GM12872 (cell line): ENCODE measurements around the gene CCDC78.

Experiments
- TF ChIP-seq, protein P1 (sequence below): IDR thresholded peaks from 3 replicates; pipeline ENCODE4 v1.5.1; 2011; ENCODE audit warnings: low read depth, mild to moderate bottlenecking, low read length, moderate library complexity; ENCODE audit not compliant: insufficient read depth

The CCDC78 gene

DNA sequence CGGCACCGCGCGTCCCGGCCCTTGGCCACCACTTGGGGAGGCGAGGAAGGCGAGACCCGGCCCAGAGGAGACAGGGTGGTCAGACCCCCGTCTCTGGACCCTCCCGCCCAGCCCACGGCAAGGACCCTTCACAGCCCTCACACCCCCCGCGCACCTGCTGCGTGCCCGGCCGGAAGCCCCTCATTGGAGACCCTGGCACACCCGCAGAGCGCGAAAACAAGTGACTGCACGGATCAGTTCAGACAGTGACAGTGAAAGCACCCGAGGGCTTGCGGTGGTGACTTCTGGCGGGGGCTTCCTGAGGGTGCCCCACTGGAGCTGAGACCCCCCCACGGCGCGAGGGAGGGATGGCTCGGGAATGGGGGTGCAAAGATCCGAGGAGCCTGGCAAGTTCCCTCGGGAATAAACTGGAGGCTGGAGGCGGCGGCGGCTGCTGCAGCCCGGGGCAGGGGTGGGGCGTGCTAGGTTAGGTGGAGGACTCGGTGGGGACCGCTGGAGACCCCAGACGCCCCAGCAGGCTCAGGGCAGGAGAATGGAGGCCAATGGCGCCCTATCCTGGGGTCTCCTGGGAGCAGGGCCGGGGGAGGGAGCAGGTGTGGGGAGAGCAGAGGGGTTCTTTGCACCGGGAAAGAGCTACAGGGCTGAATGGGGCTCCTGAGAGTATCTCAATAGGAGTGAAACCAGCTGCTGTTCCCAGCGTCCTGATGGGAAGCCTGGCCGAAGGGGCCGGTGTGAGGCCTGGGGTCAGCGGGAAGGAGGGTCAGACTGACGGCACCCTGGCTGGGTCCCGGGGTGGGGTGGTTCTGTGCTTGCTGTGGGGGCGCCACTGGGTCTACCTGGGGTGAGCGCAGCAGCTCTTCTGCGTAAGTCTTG, 19.8 kb downstream of the CCDC78 start:
- TF ChIP-seq, protein P1, sequence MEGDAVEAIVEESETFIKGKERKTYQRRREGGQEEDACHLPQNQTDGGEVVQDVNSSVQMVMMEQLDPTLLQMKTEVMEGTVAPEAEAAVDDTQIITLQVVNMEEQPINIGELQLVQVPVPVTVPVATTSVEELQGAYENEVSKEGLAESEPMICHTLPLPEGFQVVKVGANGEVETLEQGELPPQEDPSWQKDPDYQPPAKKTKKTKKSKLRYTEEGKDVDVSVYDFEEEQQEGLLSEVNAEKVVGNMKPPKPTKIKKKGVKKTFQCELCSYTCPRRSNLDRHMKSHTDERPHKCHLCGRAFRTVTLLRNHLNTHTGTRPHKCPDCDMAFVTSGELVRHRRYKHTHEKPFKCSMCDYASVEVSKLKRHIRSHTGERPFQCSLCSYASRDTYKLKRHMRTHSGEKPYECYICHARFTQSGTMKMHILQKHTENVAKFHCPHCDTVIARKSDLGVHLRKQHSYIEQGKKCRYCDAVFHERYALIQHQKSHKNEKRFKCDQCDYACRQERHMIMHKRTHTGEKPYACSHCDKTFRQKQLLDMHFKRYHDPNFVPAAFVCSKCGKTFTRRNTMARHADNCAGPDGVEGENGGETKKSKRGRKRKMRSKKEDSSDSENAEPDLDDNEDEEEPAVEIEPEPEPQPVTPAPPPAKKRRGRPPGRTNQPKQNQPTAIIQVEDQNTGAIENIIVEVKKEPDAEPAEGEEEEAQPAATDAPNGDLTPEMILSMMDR, result no peak

DNA sequence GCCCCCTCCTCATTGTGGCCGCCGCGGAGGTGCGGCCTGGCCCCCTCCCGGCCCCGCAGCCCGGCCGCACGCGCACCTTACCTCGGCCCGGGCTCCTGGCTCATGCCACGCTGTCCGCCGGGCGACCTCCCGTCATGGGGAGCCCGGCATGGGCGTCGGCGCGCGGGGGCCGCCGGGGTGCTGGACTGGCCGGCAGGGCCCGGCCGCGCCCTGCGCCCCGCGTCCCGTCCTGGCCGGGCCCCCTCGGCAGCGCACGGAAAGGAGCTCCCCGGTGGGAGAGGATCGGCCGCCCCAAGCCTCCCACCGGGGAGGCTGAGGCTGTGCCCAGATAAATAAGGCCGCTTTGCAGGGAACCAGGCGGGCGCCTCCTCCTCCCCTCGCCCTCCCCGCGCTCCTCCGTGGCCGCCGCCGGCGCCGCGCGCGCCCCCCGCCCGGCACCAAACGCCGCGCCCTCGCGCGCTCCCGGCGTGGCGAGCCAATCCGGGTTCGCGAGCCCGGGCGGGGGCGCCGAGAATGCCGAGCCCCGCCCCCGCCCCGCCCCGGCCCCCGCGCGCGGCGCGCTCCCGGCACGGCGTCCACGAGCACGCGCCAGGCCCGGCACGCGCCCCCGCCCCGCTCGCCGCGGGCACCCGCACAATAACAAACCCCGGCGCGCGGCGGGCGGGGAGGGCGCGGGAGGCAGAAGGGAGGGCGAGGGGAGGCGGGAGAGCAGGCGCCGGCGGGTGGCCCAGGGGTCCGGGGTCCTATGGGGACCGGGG, 20.6 kb downstream of the CCDC78 start, which contains the start of gene FBXL16:
Gene FBXL16, minus strand, starts transcription at position 371 of the 758 bp plus-strand sequence. CDS start 8,396 bp downstream, outside the sequence.
- TF ChIP-seq, protein P1, result no peak

DNA sequence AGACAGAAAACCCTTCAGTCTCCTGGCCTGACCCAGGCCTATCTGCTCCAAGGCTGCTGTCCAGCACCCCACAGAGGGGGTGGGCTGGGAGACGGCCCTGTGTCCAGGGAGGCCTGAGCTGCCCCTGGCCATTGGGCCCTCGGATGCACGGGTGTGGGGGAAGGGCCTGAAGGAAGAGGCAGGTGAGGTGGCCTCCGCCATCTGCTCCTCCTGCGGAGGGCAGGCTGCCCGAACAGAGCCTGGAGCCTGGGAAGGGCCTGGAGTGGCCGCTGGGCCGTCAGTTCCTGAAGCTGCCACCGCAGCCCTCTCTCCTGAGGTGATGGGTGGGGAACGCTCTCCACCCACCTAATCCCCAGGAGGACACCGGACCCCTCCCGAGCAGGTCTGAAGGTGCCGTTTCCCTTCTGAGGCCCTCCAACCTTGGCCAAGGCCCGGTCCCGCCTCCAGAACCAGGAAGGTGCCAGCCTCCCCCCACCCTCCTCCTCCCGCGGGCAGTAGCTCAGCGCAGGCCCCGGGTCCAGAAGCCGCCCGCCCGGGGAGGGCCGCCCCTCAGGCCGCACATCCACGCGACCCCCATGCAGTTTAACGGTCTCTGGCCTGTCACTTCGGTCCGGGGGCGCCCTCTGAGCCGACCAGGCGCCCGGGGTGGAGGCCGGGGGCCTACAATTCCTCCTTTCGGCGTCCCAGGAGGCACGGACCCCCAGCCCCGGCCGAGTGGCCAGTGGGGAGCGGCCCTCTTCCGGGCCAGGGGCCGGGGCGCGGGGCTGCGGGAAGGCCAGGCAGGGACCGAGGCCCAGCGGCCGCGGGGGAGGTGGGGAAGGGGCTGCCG, 21.5 kb downstream of the CCDC78 start:
- TF ChIP-seq, protein P1, result no peak

- TF ChIP-seq, protein P1, result no peak
These were observed 22.2 kb downstream of the CCDC78 start for GRCh38 chr16:704047-704446.

DNA sequence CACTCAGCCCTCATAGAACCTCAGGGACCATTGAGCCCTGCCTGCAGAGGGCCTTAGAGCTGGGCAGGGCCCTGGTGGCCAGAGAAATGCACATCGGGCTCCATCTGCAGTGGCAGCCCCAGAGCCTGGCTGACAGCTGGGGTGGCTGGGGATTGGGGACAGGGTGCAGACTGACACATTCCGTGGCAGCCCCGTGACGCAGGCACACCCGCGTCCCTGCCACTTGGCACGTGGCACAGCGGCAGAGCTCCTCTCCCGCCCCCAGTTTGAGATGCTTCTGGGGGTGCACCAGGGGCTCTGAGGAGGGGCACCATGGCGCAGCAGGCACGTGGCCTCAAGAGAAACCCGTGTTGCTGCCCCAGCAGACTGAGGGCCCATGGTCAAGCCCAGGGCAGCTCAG, 22.8 kb downstream of the CCDC78 start:
- TF ChIP-seq, protein P1, result no peak

- TF ChIP-seq, protein P1, result no peak
These were observed 23.9 kb downstream of the CCDC78 start for GRCh38 chr16:702341-702740.
